Adrenal gland (tissue), 5 donors: Measurements from ENCODE around the gene TRMT2A.

ENCODE experiments used
- POLR2A ChIP-seq, 2 donors: fragments of 450-650 bp; IDR thresholded peaks; one replicate each; pipeline ENCODE4 v1.6.1; 2017; ENCODE audit warnings: antibody characterized with exemption in 2 of 2, mild to moderate bottlenecking in 2 of 2, moderate library complexity in 1 of 2
- TF ChIP-seq, protein P1 (sequence below), 6 experiments: fragments of 450-650 bp in 4 of 6; fragments of 200-600 bp in 2 of 6; sonication (generic) in 1 of 6; IDR thresholded peaks; 1 replicate in 5 of 6; 2 replicates in 1 of 6; pipeline versions ENCODE4 v1.5.1 to v1.8.0; 2016 to 2021; ENCODE audit warnings: antibody characterized with exemption in 6 of 6, mild to moderate bottlenecking in 2 of 6, moderate library complexity in 1 of 6
- donor health status: DM: no; HTN: no; CAD: no.

DNA sequence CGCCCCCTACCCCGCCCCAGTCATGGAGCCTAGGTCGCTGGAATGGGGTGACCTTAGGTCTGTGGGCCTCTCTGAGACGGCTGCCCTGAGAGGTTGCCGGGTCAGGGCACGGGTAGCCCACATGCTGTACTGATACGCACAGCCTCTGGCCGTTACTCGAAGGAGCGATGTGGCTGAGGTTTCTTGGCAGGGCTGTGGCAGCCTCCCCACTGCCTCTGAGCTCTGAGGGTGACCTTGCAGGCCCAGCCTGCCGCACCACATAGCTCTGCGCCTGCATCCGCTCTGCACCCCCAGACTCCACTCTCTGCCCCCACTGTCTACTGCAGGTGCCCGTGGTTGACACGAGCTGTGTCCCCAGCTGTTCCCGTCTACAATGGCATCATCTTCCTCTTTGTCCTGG lies 21.8 kb upstream of the TRMT2A start:
- TF ChIP-seq POLR2A (IDR thresholded peaks at IDR 0.05) = no peak
- TF ChIP-seq, protein P1, sequence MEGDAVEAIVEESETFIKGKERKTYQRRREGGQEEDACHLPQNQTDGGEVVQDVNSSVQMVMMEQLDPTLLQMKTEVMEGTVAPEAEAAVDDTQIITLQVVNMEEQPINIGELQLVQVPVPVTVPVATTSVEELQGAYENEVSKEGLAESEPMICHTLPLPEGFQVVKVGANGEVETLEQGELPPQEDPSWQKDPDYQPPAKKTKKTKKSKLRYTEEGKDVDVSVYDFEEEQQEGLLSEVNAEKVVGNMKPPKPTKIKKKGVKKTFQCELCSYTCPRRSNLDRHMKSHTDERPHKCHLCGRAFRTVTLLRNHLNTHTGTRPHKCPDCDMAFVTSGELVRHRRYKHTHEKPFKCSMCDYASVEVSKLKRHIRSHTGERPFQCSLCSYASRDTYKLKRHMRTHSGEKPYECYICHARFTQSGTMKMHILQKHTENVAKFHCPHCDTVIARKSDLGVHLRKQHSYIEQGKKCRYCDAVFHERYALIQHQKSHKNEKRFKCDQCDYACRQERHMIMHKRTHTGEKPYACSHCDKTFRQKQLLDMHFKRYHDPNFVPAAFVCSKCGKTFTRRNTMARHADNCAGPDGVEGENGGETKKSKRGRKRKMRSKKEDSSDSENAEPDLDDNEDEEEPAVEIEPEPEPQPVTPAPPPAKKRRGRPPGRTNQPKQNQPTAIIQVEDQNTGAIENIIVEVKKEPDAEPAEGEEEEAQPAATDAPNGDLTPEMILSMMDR (IDR thresholded peaks at IDR 0.05) = no peak
